IMR-90 (cell line): ENCODE measurements around the gene PAFAH2. TPM values are rescaled to one million over a fixed set of nuclear protein-coding genes. Genes with fewer than 3 reads are reported as not detected.
A peak's percentile ranks its signal among the peaks of the same experiment; 100 is the strongest.

ENCODE experiments used
- ATAC-seq: fragments of 200-7000 bp; cut with Tn5 transposase; 2 replicates; pipeline ENCODE4 v1.9.1; 2020; ENCODE audit warnings: low read depth, mild to moderate bottlenecking, moderate library complexity
- BruUV-seq: library from RNA; stranded (reverse); fragments of 400-500 nt; replicated peaks from 2 replicates; lab custom pipeline; 2021; lab: Mats Ljungman, UMichigan
- CTCF ChIA-PET: fragments of 300-600 bp; formaldehyde crosslinking; extraction: SDS; loops from one replicate; lab custom pipeline; 2021; ENCODE audit warnings: antibody characterized with exemption; lab: Yijun Ruan, JAX
- POLR2A ChIA-PET: fragments of 300-600 bp; sonication (Branson Sonifier 250); formaldehyde crosslinking; loops from one replicate; lab custom pipeline; 2022; ENCODE audit warnings: antibody characterized with exemption; ENCODE audit not compliant: unreplicated experiment; lab: Charles Lee
- DNase-seq: peaks from one replicate; pipeline ENCODE4 v3.0.0; 2013
- H2AFZ ChIP-seq: replicated peaks from 2 replicates; pipeline ENCODE3; 2013; ENCODE audit warnings: low read length, mild to moderate bottlenecking; ENCODE audit not compliant: poor library complexity
- H2AK5ac ChIP-seq: 2 replicates; pipeline ENCODE4 v1.6.1; 2013; ENCODE audit warnings: low read depth, low read length, inconsistent platforms
- H2AK9ac ChIP-seq: replicated peaks from 2 replicates; pipeline ENCODE3; 2013; ENCODE audit warnings: mild to moderate bottlenecking, low read depth, low read length, moderate library complexity; ENCODE audit not compliant: poor library complexity
- H2BK120ac ChIP-seq: 2 replicates; pipeline ENCODE4 v1.6.1; 2013; ENCODE audit warnings: low read depth, low read length, inconsistent platforms
- H2BK15ac ChIP-seq: 3 replicates; pipeline ENCODE4 v1.6.1; 2013; ENCODE audit warnings: low read depth, low read length, inconsistent platforms
- H2BK20ac ChIP-seq: 2 replicates; pipeline ENCODE4 v1.6.1; 2013; ENCODE audit warnings: low read depth, mild to moderate bottlenecking, inconsistent platforms, low read length, moderate library complexity
- H2BK5ac ChIP-seq: 2 replicates; pipeline ENCODE4 v1.6.1; 2013; ENCODE audit warnings: mild to moderate bottlenecking, low read depth, low read length, inconsistent platforms; ENCODE audit not compliant: poor library complexity, severe bottlenecking
- H3K14ac ChIP-seq: replicated peaks from 2 replicates; pipeline ENCODE4 v1.6.1; 2013; ENCODE audit warnings: low read depth, low read length, inconsistent platforms
- H3K18ac ChIP-seq: 2 replicates; pipeline ENCODE4 v1.6.1; 2013; ENCODE audit warnings: low read depth, low read length, control low read depth
- H3K23ac ChIP-seq: 2 replicates; pipeline ENCODE4 v1.6.1; 2013; ENCODE audit warnings: low read depth, low read length, inconsistent platforms
- H3K27ac ChIP-seq: 2 replicates; pipeline ENCODE4 v1.5.1; 2013; ENCODE audit warnings: mild to moderate bottlenecking, control low read depth, low read length; ENCODE audit not compliant: insufficient read depth
- H3K27me3 ChIP-seq: 2 replicates; pipeline ENCODE4 v1.6.1; 2013; ENCODE audit warnings: low read length; ENCODE audit not compliant: control insufficient read depth, insufficient read depth
- H3K36me3 ChIP-seq: 2 replicates; pipeline ENCODE4 v1.6.1; 2013; ENCODE audit warnings: low read length, mixed read lengths; ENCODE audit not compliant: control insufficient read depth, insufficient read depth
- H3K4ac ChIP-seq: 2 replicates; pipeline ENCODE4 v1.6.1; 2013; ENCODE audit warnings: low read depth, low read length, inconsistent platforms
- H3K4me1 ChIP-seq: 2 replicates; pipeline ENCODE4 v1.6.1; 2013; ENCODE audit warnings: low read length, mixed read lengths; ENCODE audit not compliant: control insufficient read depth, insufficient read depth
- H3K4me2 ChIP-seq: 2 replicates; pipeline ENCODE4 v1.6.1; 2013; ENCODE audit warnings: low read depth, mild to moderate bottlenecking, control low read depth, low read length, moderate library complexity
- H3K4me3 ChIP-seq: 2 replicates; pipeline ENCODE4 v1.5.1; 2013; ENCODE audit warnings: low read depth, mild to moderate bottlenecking, control low read depth, low read length, moderate library complexity; ENCODE audit not compliant: insufficient read depth
- H3K56ac ChIP-seq: 2 replicates; pipeline ENCODE4 v1.6.1; 2013; ENCODE audit warnings: low read length, inconsistent platforms; ENCODE audit not compliant: insufficient read depth; ENCODE audit errors: extremely low read depth
- H3K79me1 ChIP-seq, 2 experiments: 2 replicates each; pipeline ENCODE4 v1.6.1; 2013; ENCODE audit warnings: low read length in 2 of 2, inconsistent platforms in 1 of 2, low read depth in 1 of 2
- H3K9ac ChIP-seq: 2 replicates; pipeline ENCODE4 v1.6.1; 2013; ENCODE audit warnings: low read depth, low read length, control low read depth
- H3K9me1 ChIP-seq: 2 replicates; pipeline ENCODE4 v1.6.1; 2013; ENCODE audit warnings: low read length, inconsistent platforms; ENCODE audit not compliant: insufficient read depth
- H3K9me3 ChIP-seq: 2 replicates; pipeline ENCODE4 v1.6.1; 2013; ENCODE audit warnings: low read length; ENCODE audit not compliant: control insufficient read depth, insufficient read depth
- H4K20me1 ChIP-seq: 2 replicates; pipeline ENCODE4 v1.6.1; 2013; ENCODE audit warnings: low read length, inconsistent platforms; ENCODE audit not compliant: insufficient read depth
- H4K5ac ChIP-seq: 2 replicates; pipeline ENCODE4 v1.6.1; 2013; ENCODE audit warnings: mild to moderate bottlenecking, low read depth, low read length, control low read depth
- H4K8ac ChIP-seq, 2 experiments: 2 replicates each; pipeline ENCODE4 v1.6.1; 2013; ENCODE audit warnings: low read depth in 2 of 2, low read length in 2 of 2, control low read depth in 1 of 2, inconsistent platforms in 1 of 2
- H4K91ac ChIP-seq: 2 replicates; pipeline ENCODE4 v1.6.1; 2013; ENCODE audit warnings: low read depth, low read length, inconsistent platforms; ENCODE audit not compliant: insufficient read depth
- ELK1 ChIP-seq: fragments of 150-350 bp; IDR thresholded peaks from 2 replicates; pipeline ENCODE4 v1.6.1; 2016; ENCODE audit warnings: low read depth, mild to moderate bottlenecking, low read length, moderate library complexity, borderline replicate concordance
- POLR2A ChIP-seq: IDR thresholded peaks from 2 replicates; pipeline ENCODE4 v1.6.1; 2012; ENCODE audit warnings: mild to moderate bottlenecking, low read depth, low read length
- WGBS, 2 experiments: methylation state at CpG; one replicate each; pipeline versions ENCODE4 v1.1.5 to v1.1.7; 2013; ENCODE audit warnings: missing lambda C conversion rate in 2 of 2; ENCODE audit not compliant: insufficient read length in 1 of 2; ENCODE audit errors: extremely low coverage in 2 of 2; 5-methylcytosine and 5-hydroxymethylcytosine counted together
- dilution Hi-C: fragments of 300-500 bp; cut with HindIII; formaldehyde crosslinking; loops from one replicate; pipeline ENCODE4 v1.14.3; 2018; ENCODE audit warnings: low sequenced_read_pairs; ENCODE audit not compliant: unreplicated experiment
- in situ Hi-C: fragments of 300-500 bp; cut with MboI; formaldehyde crosslinking; loops from 3 replicates; pipeline ENCODE4 v1.14.3; 2019; ENCODE audit warnings: low sequenced_read_pairs, inconsistent platforms, mixed read lengths
- intact Hi-C: fragments of 100-400 bp; cut with micrococcal nuclease; formaldehyde crosslinking; loops from 2 replicates; pipeline ENCODE4 v1.10.0; 2022
- polyA plus RNA-seq, 3 experiments: library from polyadenylated mRNA; depleted of rRNA; stranded (reverse); fragments of >200 nt; gene quantifications; 2 replicates each; pipeline ENCODE4 v1.2.3, GENCODE V29; 2012; ENCODE audit warnings: low replicate concordance in 1 of 3
- total RNA-seq: library from RNA; depleted of rRNA; stranded (reverse); fragments of >200 nt; gene quantifications from 2 replicates; pipeline ENCODE4 v1.2.3, GENCODE V29; 2012

PAFAH2 gene
- total and polyA plus RNA-seq, 2 of the 4 experiments (the other 2 are of a cell fraction), result 8.3 to 12.2 TPM

- H4K91ac ChIP-seq, result peak overlapping the region; percentile 28; the same call in 1 of the 2 replicates
- peak overlapping the region; percentile 73 for H2AK9ac ChIP-seq
- H3K9ac ChIP-seq, result no peak overlapping the region
- no peaks in the 10 kb centered on the region for H3K9me3 ChIP-seq
- peak overlapping the region; percentile 71 for H3K4ac ChIP-seq
- no peaks in the 10 kb centered on the region for H3K36me3 ChIP-seq
- no peak overlapping the region for H3K4me3 ChIP-seq
- no peak overlapping the region for H3K27ac ChIP-seq
- peak overlapping the region in 1 of 2 experiments; percentile 62; a peak in 1 of 4 replicates for H4K8ac ChIP-seq
- no peaks in the 10 kb centered on the region for H4K20me1 ChIP-seq
- ChIA-PET POLR2A (no interaction called here), CTCF (interaction anchor here (0.5 to 1.8 kb wide), 3 partner anchors 29 to 153 kb away, joined by 3 to 5 read pairs (median 5); partner anchors contain the start of gene ZNF593)
- no peak for ATAC-seq
- in situ Hi-C loops, result no loop called here
- 83% methylated on average over 3 of the region's 6 CpGs; no CpG with 5 or more reads in 1 of the 2 experiments for WGBS, 2 experiments
- no peak overlapping the region for H3K56ac ChIP-seq
- BruUV-seq, result no TSS peak
- H3K4me1 ChIP-seq, result peaks cover 29% of the 10 kb centered on the region
- no peak overlapping the region for H3K4me2 ChIP-seq
- peak overlapping the region; percentile 44 for H2BK120ac ChIP-seq
- TF ChIP-seq ELK1, result no peak
- TF ChIP-seq POLR2A, result no peak
- H2BK20ac ChIP-seq, result peak overlapping the region; percentile 17; the same call in 1 of the 2 replicates
- peak overlapping the region; percentile 58; the same call in 1 of the 2 replicates for H3K14ac ChIP-seq
- peaks cover 10% of the 10 kb centered on the region for H3K9me1 ChIP-seq
- H4K5ac ChIP-seq, result no peak overlapping the region
- peak overlapping the region; percentile 74 for H2AFZ ChIP-seq
- no peaks in the 10 kb centered on the region for H3K27me3 ChIP-seq
- no peak for DNase-seq
- intact Hi-C loops, result no loop called here
- dilution Hi-C loops, result no loop called here
- no peak overlapping the region for H2BK15ac ChIP-seq
- H3K18ac ChIP-seq, result no peak overlapping the region
- no peaks in the 10 kb centered on the region for H3K79me1 ChIP-seq
- H2BK5ac ChIP-seq, result peak overlapping the region; percentile 37
- no peak overlapping the region for H3K23ac ChIP-seq
- H2AK5ac ChIP-seq, result peak overlapping the region; percentile 63
These were observed 19.2 kb upstream of the PAFAH2 start for GRCh38 chr1:26016953-26017545.
